ENCODE data around the gene REC8. TPM values are rescaled to one million over a fixed set of nuclear protein-coding genes. Genes with fewer than 3 reads are reported as not detected.

REC8 gene
- total and polyA plus RNA-seq, 4 donors, result 2.3 to 4.7 (median 3.8) TPM

DNA sequence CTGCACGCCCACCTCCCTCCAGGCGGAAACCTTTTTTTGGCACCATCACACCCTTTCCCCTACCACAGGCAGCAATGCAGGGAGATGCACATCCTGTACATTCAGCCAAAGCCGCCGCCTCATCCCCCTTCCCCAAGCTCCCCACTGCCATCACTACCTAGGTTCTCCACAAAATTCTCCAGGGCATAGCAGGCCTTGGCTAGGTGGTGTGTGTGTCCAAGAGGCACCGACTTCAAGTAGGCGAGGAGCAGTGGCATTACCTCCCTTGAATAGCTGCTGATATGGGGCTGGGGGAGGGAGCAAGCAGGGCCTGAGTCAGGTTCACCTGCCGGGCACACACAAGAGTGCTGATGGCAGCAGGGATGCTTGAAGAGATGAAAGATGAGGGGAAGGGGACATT is 13.1 kb downstream of the REC8 start:
- no peak for TF ChIP-seq TAF1 (conservative IDR thresholded peaks at IDR 0.05)
- TF ChIP-seq GABPA (IDR thresholded peaks at IDR 0.05 in 1 of 2, conservative IDR thresholded peaks at IDR 0.05 in 1 of 2), result no peak
- no peak for TF ChIP-seq RAD21 (IDR thresholded peaks at IDR 0.05)
- TF ChIP-seq NR2F2 (IDR thresholded peaks at IDR 0.05), result no peak
- TF ChIP-seq, protein P1, sequence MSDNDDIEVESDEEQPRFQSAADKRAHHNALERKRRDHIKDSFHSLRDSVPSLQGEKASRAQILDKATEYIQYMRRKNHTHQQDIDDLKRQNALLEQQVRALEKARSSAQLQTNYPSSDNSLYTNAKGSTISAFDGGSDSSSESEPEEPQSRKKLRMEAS (IDR thresholded peaks at IDR 0.05), result no peak
- no peaks in the 10 kb centered on the region for H3K27me3 ChIP-seq (ENCODE audit: control insufficient read depth in 4 of 4, insufficient read depth in 4 of 4, low read length in 3 of 4)
- peaks cover 5 to 26% (median 14%) of the 10 kb centered on the region in 4 donors for H3K4me1 ChIP-seq (ENCODE audit: control insufficient read depth in 4 of 4, insufficient read depth in 4 of 4, low read length in 3 of 4)
- WGBS, result 95% methylated on average over 7 of the region's 7 CpGs
- no peaks in the 10 kb centered on the region for H3K9me3 ChIP-seq (ENCODE audit: control insufficient read depth in 4 of 4, low read length in 3 of 4)
- H3K27ac ChIP-seq (ENCODE audit: low read depth in 1 of 2, low read length in 2 of 2), result no peak overlapping the region
- no peak overlapping the region for H3K9ac ChIP-seq (ENCODE audit: low read depth in 1 of 2, low read length in 2 of 2)
- no peak for DNase-seq (ENCODE audit: low spot score)
- H3K4me3 ChIP-seq (ENCODE audit: low read depth in 1 of 3, low read length in 3 of 3), result no peak overlapping the region
- peaks cover 15 to 61% (median 21%) of the 10 kb centered on the region in 4 donors for H3K36me3 ChIP-seq (ENCODE audit: control insufficient read depth in 4 of 4, insufficient read depth in 3 of 4, low read depth in 1 of 4, low read length in 3 of 4)

DNA sequence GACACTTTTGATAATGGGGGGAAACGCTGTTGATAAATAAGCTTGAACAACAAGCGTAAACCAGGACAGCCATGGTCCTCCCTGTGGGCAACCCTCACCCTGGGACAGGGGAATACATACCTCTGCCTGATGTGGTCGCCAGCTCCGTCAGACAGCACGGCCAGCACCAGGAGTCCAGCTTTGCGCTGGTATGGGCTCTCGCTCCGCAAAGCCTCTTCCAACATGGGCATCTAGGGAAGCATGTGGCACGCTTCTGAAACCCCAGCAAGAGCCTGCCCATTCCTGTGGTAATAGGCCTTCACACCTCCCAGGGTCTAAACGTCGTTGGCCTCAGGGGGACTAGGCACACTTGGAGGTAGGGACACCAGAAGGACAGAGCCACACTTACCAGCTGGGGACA is 13.9 kb downstream of the REC8 start:
- Histone ChIP-seq H3K9ac (ENCODE audit: low read depth in 1 of 2, low read length in 2 of 2) (no peak overlapping the region), H3K36me3 (ENCODE audit: control insufficient read depth in 4 of 4, insufficient read depth in 3 of 4, low read depth in 1 of 4, low read length in 3 of 4) (peaks cover 15 to 60% (median 20%) of the 10 kb centered on the region in 4 donors), H3K27me3 (ENCODE audit: control insufficient read depth in 4 of 4, insufficient read depth in 4 of 4, low read length in 3 of 4) (no peaks in the 10 kb centered on the region), H3K9me3 (ENCODE audit: control insufficient read depth in 4 of 4, low read length in 3 of 4) (no peaks in the 10 kb centered on the region), H3K4me3 (ENCODE audit: low read depth in 1 of 3, low read length in 3 of 3) (no peak overlapping the region), H3K4me1 (ENCODE audit: control insufficient read depth in 4 of 4, insufficient read depth in 4 of 4, low read length in 3 of 4) (peaks cover 5 to 19% (median 11%) of the 10 kb centered on the region in 4 donors), H3K27ac (ENCODE audit: low read depth in 1 of 2, low read length in 2 of 2) (no peak overlapping the region)
- no peak for TF ChIP-seq HNF4A (conservative IDR thresholded peaks at IDR 0.05)
- TF ChIP-seq, protein P2, sequence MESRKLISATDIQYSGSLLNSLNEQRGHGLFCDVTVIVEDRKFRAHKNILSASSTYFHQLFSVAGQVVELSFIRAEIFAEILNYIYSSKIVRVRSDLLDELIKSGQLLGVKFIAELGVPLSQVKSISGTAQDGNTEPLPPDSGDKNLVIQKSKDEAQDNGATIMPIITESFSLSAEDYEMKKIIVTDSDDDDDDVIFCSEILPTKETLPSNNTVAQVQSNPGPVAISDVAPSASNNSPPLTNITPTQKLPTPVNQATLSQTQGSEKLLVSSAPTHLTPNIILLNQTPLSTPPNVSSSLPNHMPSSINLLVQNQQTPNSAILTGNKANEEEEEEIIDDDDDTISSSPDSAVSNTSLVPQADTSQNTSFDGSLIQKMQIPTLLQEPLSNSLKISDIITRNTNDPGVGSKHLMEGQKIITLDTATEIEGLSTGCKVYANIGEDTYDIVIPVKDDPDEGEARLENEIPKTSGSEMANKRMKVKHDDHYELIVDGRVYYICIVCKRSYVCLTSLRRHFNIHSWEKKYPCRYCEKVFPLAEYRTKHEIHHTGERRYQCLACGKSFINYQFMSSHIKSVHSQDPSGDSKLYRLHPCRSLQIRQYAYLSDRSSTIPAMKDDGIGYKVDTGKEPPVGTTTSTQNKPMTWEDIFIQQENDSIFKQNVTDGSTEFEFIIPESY (IDR thresholded peaks at IDR 0.05), result no peak
- TF ChIP-seq, protein P3, sequence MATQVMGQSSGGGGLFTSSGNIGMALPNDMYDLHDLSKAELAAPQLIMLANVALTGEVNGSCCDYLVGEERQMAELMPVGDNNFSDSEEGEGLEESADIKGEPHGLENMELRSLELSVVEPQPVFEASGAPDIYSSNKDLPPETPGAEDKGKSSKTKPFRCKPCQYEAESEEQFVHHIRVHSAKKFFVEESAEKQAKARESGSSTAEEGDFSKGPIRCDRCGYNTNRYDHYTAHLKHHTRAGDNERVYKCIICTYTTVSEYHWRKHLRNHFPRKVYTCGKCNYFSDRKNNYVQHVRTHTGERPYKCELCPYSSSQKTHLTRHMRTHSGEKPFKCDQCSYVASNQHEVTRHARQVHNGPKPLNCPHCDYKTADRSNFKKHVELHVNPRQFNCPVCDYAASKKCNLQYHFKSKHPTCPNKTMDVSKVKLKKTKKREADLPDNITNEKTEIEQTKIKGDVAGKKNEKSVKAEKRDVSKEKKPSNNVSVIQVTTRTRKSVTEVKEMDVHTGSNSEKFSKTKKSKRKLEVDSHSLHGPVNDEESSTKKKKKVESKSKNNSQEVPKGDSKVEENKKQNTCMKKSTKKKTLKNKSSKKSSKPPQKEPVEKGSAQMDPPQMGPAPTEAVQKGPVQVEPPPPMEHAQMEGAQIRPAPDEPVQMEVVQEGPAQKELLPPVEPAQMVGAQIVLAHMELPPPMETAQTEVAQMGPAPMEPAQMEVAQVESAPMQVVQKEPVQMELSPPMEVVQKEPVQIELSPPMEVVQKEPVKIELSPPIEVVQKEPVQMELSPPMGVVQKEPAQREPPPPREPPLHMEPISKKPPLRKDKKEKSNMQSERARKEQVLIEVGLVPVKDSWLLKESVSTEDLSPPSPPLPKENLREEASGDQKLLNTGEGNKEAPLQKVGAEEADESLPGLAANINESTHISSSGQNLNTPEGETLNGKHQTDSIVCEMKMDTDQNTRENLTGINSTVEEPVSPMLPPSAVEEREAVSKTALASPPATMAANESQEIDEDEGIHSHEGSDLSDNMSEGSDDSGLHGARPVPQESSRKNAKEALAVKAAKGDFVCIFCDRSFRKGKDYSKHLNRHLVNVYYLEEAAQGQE (IDR thresholded peaks at IDR 0.05), result no peak
- TF ChIP-seq, protein P4, sequence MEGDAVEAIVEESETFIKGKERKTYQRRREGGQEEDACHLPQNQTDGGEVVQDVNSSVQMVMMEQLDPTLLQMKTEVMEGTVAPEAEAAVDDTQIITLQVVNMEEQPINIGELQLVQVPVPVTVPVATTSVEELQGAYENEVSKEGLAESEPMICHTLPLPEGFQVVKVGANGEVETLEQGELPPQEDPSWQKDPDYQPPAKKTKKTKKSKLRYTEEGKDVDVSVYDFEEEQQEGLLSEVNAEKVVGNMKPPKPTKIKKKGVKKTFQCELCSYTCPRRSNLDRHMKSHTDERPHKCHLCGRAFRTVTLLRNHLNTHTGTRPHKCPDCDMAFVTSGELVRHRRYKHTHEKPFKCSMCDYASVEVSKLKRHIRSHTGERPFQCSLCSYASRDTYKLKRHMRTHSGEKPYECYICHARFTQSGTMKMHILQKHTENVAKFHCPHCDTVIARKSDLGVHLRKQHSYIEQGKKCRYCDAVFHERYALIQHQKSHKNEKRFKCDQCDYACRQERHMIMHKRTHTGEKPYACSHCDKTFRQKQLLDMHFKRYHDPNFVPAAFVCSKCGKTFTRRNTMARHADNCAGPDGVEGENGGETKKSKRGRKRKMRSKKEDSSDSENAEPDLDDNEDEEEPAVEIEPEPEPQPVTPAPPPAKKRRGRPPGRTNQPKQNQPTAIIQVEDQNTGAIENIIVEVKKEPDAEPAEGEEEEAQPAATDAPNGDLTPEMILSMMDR (IDR thresholded peaks at IDR 0.05; ENCODE audit: low read depth, low read length, missing input control), result no peak
- TF ChIP-seq, protein P1 (IDR thresholded peaks at IDR 0.05), result no peak
- TF ChIP-seq JUND (IDR thresholded peaks at IDR 0.05), result no peak
- TF ChIP-seq NR2F2 (IDR thresholded peaks at IDR 0.05), result no peak
- TF ChIP-seq, protein P5, sequence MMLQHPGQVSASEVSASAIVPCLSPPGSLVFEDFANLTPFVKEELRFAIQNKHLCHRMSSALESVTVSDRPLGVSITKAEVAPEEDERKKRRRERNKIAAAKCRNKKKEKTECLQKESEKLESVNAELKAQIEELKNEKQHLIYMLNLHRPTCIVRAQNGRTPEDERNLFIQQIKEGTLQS (IDR thresholded peaks at IDR 0.05), result no peak
- no peak for TF ChIP-seq RXRA (IDR thresholded peaks at IDR 0.05)
- no peak for TF ChIP-seq YY1 (IDR thresholded peaks at IDR 0.05)
- no peak for TF ChIP-seq SP1 (IDR thresholded peaks at IDR 0.05)
- TF ChIP-seq EGR1 (IDR thresholded peaks at IDR 0.05; ENCODE audit: low read depth in 2 of 2), result no peak
- no peak for TF ChIP-seq TAF1 (conservative IDR thresholded peaks at IDR 0.05)
- TF ChIP-seq FOXA2 (IDR thresholded peaks at IDR 0.05), result no peak
- 94% methylated on average over 11 of the region's 11 CpGs for WGBS
- DNase-seq (ENCODE audit: low spot score), result no peak
